ENCODE measurements around the gene PON1. TPM values are rescaled to one million over a fixed set of nuclear protein-coding genes. Genes with fewer than 3 reads are reported as not detected.

The PON1 gene
- total RNA-seq, 2 experiments from 2014 or later = not detected

DNA sequence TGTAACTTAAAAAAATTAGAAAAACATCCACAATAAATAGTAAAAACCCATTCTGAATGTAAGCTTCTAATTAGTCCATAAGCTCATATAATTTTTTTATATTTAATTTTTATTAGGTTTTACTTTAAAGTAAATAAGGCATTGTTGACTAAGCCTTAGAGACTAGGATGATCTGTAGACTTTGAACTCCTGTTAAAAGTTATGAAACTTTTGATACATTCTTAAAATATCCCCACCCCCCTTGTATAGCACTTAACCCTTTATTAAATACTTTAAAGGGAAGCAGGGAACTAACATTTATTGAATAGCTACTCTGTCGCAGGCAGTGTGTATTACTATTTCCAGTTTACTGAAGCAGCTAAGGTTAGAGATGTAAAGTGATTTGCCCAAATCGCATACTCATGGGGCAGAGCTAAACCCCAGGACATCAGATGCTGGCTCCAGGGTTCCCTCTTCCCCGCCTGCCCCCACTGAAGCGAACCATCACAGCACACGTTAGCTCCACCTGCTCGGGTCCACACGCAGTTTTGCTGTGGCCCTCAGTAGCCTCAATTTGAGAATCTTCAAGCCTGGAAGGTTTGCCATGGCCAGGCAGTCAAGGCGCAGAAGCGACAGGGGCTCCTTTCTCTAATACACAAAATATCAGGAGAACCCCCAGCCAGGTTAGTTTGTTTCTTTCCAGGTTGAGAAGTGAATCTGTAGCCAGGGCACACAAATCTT lies 762 bp downstream of the PON1 start:
- Mint-ChIP-seq H3K9me3 (peaks cover 3% of the 10 kb centered on the region), H3K27me3 (peaks cover 19% of the 10 kb centered on the region), H3K4me1 (peaks cover 7% of the 10 kb centered on the region), H3K27ac (no peak overlapping the region), H3K36me3 (peaks cover 2% of the 10 kb centered on the region), H3K4me3 (no peak overlapping the region)
- DNase-seq = no peak

DNA sequence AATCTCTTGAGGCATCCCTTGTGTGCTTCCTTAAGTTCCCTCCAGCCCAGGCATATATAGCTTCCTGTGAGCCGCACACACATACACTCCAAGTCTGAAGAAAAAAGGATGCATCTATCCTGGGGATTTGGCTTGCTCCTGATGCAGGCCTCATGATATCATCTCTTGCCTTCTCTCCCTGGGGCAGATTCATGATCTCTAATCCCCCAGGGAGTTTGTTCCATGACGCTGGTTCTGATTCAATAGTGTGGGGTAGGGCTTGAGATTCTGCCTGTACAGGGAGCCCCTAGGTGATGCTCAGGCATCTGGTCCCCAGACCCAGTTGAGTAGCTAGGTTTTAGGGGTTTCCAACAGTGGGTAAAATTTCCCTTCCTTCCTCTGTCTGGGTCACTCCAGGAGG lies 1.5 kb downstream of the PON1 start:
- Mint-ChIP-seq H3K9me3 (peaks cover 3% of the 10 kb centered on the region), H3K4me3 (no peak overlapping the region), H3K36me3 (peaks cover 2% of the 10 kb centered on the region), H3K27ac (no peak overlapping the region), H3K27me3 (peaks cover 19% of the 10 kb centered on the region), H3K4me1 (peaks cover 7% of the 10 kb centered on the region)
- no peak for DNase-seq

DNA sequence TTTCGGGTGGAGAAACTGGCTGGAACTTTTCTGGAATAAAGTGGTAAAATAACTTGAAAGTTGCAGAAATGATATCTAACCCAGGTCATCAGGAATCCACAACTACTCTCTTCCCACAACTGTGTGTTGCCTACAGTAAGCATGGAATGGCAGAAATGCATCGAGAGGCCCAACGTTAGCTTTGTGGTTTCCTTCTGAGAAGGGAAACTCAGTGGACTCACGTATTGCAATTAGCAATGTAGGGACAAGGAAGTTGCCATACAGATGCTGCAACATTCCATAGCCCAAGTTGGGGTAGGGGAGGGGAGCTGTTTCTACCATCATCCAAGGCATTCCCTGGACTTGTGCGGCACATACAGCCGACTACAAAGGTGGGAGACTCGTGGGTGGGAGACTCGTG lies 1.9 kb downstream of the PON1 start:
- Mint-ChIP-seq H3K27me3 (peaks cover 15% of the 10 kb centered on the region), H3K4me3 (no peak overlapping the region), H3K27ac (no peak overlapping the region), H3K9me3 (peaks cover 3% of the 10 kb centered on the region), H3K36me3 (no peaks in the 10 kb centered on the region), H3K4me1 (peaks cover 7% of the 10 kb centered on the region)
- DNase-seq = no peak

DNA sequence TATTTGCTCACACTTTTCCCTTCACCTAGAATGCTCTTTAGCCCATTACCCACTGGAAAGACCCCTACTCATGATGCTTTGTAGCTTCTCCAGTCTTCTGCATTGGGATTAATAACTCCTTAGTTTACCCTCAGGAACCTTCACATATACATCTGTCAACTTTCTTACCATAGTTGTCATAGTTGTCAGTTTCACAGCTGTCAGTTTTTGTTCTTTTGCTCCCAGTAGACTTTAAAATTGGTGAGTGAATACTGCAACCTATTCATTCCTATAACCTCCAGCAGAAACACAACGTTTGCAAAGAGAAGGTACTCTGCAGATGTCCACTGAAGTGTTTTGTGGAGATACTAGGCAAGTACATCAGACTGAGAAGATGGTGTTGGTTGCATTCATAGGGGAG lies 2.6 kb downstream of the PON1 start:
- Mint-ChIP-seq H3K4me3 (no peak overlapping the region), H3K27ac (no peak overlapping the region), H3K4me1 (peaks cover 7% of the 10 kb centered on the region), H3K36me3 (no peaks in the 10 kb centered on the region), H3K9me3 (peaks cover 3% of the 10 kb centered on the region), H3K27me3 (peaks cover 13% of the 10 kb centered on the region)
- no peak for DNase-seq

DNA sequence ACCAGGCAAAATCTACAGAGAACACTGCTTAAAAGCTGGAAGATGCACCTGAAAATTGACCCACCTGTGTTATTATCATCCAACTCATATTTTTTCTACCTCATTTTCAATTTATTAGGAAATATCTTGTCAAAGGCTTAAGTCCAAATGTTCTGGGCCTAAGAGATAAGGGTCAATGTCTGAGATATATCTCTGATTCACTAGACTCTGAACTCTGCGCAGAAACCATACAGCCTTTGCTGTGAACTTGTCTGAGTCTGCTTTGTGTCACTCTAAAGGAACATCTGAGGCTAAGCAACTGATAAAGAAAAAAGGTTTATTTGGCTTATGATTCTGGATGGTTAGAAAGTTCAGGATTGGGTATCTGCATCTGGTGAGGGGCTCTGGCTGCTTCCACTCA lies 3.7 kb downstream of the PON1 start:
- Mint-ChIP-seq H3K4me3 (no peak overlapping the region), H3K27ac (no peak overlapping the region), H3K36me3 (no peaks in the 10 kb centered on the region), H3K9me3 (no peaks in the 10 kb centered on the region), H3K27me3 (peaks cover 9% of the 10 kb centered on the region), H3K4me1 (peaks cover 7% of the 10 kb centered on the region)
- no peak for DNase-seq

DNA sequence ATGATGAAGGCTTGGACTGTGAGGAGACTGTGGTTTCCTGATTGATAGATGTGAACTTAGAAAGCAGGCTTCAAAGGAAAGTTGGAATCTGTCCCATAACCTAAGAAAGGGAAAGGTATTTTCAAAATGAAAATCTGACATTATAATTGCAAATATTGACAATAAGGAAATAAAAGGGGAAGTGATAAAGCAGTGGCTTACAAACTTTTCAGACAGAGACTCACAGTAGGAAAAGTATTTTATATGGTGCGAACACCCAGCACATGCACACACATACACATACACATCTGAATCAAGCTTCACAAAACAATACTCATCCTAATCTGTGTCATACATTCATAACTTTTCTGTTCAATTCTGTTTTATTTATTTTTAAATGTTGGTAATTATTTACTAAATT lies 4.8 kb downstream of the PON1 start:
- H3K4me1 Mint-ChIP-seq = peaks cover 1% of the 10 kb centered on the region
- no peaks in the 10 kb centered on the region for H3K36me3 Mint-ChIP-seq
- no peaks in the 10 kb centered on the region for H3K9me3 Mint-ChIP-seq

DNA sequence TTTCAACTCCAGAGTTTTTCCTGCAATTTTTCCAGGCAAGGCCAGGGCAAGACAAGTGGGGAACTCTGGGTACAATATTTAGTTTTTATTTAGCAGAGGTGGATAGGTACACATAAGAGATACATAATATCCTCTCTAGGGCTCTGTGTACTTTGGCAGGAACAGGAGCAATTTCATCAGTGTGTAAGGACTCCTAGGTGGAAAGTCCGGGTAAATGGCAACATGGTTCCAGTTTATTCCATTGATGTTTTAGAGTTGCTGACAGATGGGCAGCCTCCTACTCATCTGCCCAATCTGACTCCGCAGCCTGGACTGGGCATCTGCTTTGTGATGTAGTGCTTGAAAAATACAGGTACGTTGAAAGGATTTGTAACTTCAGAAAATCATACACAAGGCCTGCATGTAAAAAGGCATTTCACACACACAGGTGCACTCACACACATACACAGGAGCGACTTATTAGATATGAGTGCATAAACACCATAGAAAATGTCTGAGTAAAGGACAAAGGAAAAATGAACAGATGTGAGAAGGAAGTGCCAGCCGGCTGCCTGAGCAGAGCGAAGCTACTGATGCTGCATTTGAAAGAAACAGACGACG lies 5.7 kb downstream of the PON1 start:
- no peaks in the 10 kb centered on the region for H3K27me3 Mint-ChIP-seq
- H3K4me1 Mint-ChIP-seq = no peaks in the 10 kb centered on the region
- no peaks in the 10 kb centered on the region for H3K9me3 Mint-ChIP-seq
- no peak overlapping the region for H3K4me3 Mint-ChIP-seq
- H3K27ac Mint-ChIP-seq = no peak overlapping the region
- no peak for DNase-seq
- H3K36me3 Mint-ChIP-seq = no peaks in the 10 kb centered on the region

More for the DNA sequence above, 4.8 kb downstream of the PON1 start:
- no peak for DNase-seq
- no peak overlapping the region for H3K4me3 Mint-ChIP-seq
- no peak overlapping the region for H3K27ac Mint-ChIP-seq
- no peaks in the 10 kb centered on the region for H3K27me3 Mint-ChIP-seq

DNA sequence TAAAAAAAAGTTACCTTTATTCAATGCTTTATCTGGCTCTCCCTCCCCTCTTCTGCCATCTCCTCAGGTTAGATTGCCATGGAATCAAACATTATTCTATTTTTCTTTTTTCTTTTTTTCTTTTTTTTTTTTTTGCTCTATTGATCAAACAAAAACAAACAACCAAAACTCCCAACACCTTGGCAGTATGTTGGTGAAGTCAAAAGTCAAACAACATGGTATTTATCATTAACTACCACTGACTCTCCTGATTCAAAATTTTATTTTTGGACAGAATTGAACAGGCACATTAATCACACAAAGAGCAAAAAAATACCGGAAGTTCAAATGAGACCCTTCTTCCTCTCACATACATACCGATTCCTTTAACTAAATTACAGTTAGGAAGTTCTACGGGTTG lies 6.4 kb downstream of the PON1 start:
- H3K27me3 Mint-ChIP-seq = no peaks in the 10 kb centered on the region
- H3K4me1 Mint-ChIP-seq = no peaks in the 10 kb centered on the region
- H3K27ac Mint-ChIP-seq = no peak overlapping the region
- H3K36me3 Mint-ChIP-seq = no peaks in the 10 kb centered on the region
- DNase-seq = no peak
- no peak overlapping the region for H3K4me3 Mint-ChIP-seq
- H3K9me3 Mint-ChIP-seq = no peaks in the 10 kb centered on the region

DNA sequence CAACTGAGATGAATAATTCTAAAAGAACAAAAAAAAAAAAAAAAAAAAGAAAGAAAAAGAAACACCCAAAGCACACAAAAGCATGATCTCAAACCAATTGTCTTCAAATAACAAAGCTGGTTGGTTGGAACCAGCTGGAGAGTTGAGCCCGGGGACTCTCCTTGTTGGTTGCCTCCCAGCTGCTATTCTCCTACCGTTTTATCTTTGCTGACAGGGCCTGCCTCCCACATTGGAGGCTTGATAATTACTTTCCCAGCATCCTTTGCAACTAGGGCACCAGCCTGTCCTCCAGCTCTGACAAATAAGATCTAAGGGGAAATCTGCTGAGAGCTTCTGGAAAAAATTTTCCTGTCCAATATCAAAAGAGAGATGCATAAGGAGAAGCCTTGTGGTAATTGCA lies 6.8 kb downstream of the PON1 start:
- Mint-ChIP-seq H3K27me3 (no peaks in the 10 kb centered on the region), H3K4me3 (no peak overlapping the region), H3K27ac (no peak overlapping the region), H3K4me1 (no peaks in the 10 kb centered on the region), H3K9me3 (no peaks in the 10 kb centered on the region), H3K36me3 (no peaks in the 10 kb centered on the region)
- no peak for DNase-seq

DNA sequence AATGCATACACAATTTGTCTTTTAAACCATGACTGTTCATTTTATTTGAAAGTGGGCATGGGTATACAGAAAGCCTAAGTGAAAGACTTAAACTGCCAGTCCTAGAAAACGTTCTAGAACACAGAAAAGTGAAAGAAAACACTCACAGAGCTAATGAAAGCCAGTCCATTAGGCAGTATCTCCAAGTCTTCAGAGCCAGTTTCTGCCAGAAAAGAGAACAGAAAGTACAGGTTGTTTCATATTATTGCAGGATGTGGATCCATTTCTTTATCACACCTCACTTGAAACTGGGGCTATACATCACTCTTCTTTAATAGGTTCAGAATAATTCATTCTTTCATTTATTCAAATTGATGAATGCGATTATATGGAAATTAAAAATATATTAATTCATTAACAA lies 7.7 kb downstream of the PON1 start:
- H3K36me3 Mint-ChIP-seq = no peaks in the 10 kb centered on the region

DNA sequence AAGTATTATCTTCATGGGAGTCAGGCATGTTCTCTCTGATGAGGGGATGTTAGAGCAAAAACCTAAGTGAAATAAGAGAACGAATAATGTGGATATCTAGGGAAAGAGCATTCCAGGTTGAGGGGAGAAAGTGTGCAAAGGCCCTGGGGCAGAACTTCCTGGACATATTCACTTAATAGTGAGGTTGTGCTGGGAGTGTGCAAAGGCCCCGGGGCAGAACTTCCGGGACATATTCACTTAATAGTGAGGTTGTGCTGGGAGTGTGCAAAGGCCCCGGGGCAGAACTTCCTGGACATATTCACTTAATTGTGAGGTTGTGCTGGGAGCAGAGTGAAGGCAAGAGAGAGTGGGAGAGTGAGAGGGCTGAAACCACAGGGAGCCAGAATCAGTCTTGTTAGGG lies 11.8 kb downstream of the PON1 start:
- Mint-ChIP-seq H3K9me3 (no peaks in the 10 kb centered on the region), H3K4me1 (no peaks in the 10 kb centered on the region), H3K27ac (no peak overlapping the region), H3K27me3 (no peaks in the 10 kb centered on the region), H3K36me3 (no peaks in the 10 kb centered on the region), H3K4me3 (no peak overlapping the region)
- no peak for DNase-seq

More for the DNA sequence above, 7.7 kb downstream of the PON1 start:
- Mint-ChIP-seq H3K9me3 (no peaks in the 10 kb centered on the region), H3K4me3 (no peak overlapping the region), H3K27me3 (no peaks in the 10 kb centered on the region), H3K27ac (no peak overlapping the region), H3K4me1 (no peaks in the 10 kb centered on the region)
- no peak for DNase-seq

DNA sequence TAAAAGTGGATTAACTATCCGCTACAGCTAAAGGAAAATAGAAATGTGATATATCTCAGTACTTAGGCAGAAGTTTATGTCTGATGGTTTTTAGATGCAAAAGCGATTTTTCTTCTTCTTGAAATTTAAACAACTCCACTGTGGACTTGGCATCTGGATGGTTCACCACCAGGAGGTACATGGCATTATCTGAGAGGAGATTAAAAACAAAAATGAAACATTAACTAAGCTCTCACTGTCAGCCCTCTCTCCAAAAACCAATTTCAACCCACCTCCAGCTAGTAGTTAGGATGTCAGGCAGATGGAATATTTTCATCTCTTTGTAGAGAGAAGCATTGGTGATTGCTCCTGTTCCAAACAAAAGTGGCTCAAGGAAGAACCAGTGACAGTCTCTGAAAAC lies 12.9 kb downstream of the PON1 start:
- Mint-ChIP-seq H3K9me3 (no peaks in the 10 kb centered on the region), H3K27ac (no peak overlapping the region), H3K27me3 (no peaks in the 10 kb centered on the region), H3K4me3 (no peak overlapping the region), H3K4me1 (no peaks in the 10 kb centered on the region), H3K36me3 (no peaks in the 10 kb centered on the region)
- no peak for DNase-seq

DNA sequence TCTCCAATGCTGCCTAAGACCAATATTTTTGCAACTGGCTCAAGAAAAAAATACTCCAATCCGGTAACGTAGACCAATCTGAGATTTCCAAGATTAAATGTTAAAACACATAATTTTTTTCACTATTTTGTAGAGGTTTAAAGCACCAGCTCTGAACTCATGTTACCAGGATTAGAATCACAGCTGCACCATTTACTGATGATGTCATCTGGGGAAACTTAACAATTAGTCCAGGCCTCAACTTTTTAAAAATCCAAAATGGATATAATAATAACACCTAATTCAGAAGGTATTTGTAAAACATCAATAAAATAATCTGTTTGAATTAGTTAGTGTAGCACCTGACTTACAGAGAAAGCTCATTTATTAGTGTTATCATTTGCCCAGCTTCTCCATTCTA lies 14.4 kb downstream of the PON1 start:
- Mint-ChIP-seq H3K27ac (no peak overlapping the region), H3K4me1 (no peaks in the 10 kb centered on the region), H3K4me3 (no peak overlapping the region)

DNA sequence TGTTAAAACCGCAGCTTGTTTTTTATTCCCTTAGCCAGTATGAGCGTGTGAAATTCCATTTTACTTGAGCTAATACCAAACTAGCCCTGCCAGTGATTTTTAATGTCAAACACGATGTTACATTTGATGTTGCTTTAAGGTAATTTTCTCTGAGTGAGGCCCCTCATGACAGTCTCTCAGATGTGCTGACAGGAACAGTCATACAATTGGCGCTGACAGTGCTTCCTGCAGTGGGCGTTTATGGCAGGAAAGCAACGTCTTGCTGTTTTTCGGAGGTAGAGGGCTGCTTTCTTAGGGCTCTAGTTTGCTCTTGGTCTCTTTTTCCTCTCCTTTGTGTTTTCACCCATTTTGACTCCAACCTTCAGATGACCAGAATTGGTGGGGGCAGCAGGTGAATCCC lies 19.3 kb downstream of the PON1 start:
- H3K4me3 Mint-ChIP-seq = no peak overlapping the region

More for the DNA sequence above, 14.4 kb downstream of the PON1 start:
- Mint-ChIP-seq H3K9me3 (no peaks in the 10 kb centered on the region), H3K27me3 (peaks cover 8% of the 10 kb centered on the region), H3K36me3 (no peaks in the 10 kb centered on the region)
- no peak for DNase-seq

DNA sequence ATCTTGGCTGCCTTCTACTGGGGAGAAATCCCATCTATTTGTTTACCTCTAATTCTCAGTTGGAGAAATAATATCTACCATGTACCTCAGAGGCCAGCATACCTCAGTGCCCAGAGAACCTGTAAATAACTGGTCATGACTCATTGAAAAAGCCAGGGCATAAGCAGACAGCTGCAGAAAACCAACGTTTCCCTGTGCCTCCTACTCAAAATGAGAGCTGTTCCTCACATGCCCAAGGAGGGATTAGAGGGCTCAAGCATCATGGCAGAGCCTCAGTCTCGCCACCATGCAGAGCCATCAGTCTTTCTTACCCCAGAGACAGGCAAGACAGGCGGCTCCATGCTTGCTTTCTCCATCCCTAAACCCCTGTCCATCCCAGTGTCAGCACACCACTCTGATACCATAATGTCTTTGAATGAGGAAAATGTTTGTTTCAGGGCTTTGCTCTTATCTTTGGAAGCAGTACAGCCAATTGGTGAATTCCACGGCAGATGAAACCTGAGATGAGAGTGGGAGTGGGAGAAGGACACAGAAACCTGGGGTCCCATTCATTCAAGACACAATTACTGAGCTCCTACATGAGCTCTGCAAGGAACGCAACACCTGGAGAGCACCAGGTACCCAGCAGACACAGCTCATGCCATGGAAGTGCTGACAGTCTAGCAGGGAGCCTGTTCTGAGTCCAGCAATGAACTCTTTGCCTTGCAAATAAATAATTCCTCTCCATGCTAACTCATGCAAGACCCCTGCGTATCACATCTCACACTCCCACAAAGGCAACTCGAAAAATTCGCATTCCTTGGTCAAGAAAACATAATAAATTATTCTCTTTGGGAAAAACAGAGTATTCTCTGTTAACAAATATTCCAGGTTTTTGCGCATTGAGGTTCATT lies 21.1 kb downstream of the PON1 start:
- H3K4me1 Mint-ChIP-seq = no peaks in the 10 kb centered on the region
- H3K27me3 Mint-ChIP-seq = peaks cover 15% of the 10 kb centered on the region
- H3K27ac Mint-ChIP-seq = no peak overlapping the region
- no peak for DNase-seq
- no peak overlapping the region for H3K4me3 Mint-ChIP-seq
- no peaks in the 10 kb centered on the region for H3K9me3 Mint-ChIP-seq
- no peaks in the 10 kb centered on the region for H3K36me3 Mint-ChIP-seq

More for the DNA sequence above, 19.3 kb downstream of the PON1 start:
- Mint-ChIP-seq H3K9me3 (no peaks in the 10 kb centered on the region), H3K36me3 (no peaks in the 10 kb centered on the region), H3K27ac (no peak overlapping the region), H3K27me3 (peaks cover 15% of the 10 kb centered on the region), H3K4me1 (no peaks in the 10 kb centered on the region)
- no peak for DNase-seq

Measured in activated naive CD8-positive, alpha-beta T cell treated with anti-CD3 and anti-CD28 coated beads for 36 hours (primary cell).